NCI-H510A treated with DMSO at 0.1 percent for 48 hours (cell line): Measurements from ENCODE around the gene FUZ.
A peak's percentile ranks its signal among the peaks of the same experiment; 100 is the strongest.

Experiments used
- DNase-seq: peaks from one replicate; lab custom pipeline; 2025; lab: John Stamatoyannopoulos, UW

FUZ gene, protein sequence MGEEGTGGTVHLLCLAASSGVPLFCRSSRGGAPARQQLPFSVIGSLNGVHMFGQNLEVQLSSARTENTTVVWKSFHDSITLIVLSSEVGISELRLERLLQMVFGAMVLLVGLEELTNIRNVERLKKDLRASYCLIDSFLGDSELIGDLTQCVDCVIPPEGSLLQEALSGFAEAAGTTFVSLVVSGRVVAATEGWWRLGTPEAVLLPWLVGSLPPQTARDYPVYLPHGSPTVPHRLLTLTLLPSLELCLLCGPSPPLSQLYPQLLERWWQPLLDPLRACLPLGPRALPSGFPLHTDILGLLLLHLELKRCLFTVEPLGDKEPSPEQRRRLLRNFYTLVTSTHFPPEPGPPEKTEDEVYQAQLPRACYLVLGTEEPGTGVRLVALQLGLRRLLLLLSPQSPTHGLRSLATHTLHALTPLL

DNA sequence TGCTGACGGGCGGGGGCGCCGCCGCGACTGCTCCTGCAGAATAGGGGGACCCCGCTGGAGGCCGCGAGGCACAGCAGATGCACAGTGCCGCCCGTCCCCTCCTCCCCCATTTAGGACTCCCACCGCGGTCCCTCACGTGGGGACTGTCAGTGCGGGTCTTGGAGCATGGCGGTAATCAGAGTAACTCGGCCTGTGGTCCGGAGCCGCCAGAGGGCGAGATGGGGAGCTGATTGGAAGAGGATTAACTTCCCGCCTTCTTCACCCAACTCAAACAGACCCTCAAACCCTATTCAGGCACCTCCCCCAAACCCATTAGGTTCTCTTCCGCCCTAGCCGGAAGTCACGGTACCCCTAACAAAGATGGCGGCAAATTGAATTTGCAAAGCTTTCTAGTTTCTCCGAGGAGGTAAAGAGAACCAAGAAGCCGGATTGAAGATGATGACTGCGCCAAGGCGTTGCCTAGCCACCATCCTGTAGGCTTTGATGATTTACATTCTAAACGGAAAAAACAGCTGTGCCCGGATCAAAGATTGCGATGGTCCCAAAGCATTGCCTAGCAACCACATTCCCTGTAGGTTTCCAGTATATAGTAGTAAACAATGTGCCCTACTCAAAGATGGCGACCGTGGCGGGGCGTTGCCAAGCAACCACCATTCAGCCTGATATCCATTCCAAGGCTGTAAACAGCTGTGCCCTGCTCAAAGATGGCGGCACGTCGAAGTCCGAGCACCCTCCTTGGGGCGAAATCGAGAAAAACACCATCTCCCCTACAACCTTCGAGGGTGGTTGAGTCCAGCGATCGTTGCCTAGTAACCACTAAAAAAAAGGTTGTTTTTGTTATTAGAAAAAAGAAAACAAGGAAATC is at the start of gene FUZ:
TSS of gene FUZ (minus strand) at position 296 of the 865 bp plus-strand sequence. CDS start at position 110, 186 bp downstream.
- DNase-seq = peak; percentile 98

DNA sequence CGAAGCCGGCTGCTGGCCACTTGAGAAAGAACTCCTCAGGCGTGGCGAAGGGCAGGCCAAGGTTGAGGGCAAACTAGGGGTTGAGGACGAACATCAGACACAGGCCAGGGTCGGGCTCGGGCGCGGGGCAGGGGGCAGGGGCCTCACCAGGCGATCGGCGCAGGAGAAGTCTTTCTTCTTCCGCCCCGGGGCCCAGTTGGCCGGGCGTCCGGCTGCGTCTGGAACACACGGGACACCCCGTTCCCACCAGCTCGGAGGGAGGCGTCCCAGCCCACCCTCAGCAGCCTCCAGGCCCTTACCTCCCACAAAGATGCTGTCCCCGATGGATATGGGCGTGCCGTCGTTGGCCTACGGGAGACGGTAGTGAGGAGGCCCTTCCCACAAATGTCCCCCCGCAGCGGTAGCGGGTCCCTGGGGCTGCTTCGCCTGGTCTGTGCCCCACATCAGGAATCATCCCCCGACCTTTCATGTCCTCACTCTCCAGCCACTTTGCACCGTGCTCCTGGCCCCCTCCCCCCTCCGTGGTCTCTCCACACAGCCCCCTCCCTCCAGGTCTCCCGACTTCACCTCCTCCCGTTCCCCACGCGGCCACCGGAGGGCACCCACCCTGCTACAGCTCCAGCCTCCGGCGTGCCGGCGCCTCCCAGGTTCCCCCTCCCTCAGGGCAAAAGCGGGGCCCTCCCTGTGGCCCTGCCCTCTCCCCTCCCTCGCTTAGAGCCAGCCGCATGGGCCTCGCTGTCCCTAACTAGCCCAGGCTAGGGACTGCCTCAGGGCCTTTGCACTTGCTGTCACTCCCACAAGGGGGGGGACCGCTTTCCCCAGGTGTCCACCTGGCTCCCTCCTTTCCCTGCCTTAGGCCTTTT is 49.5 kb upstream of the FUZ start:
- peak; percentile 18 for DNase-seq

DNA sequence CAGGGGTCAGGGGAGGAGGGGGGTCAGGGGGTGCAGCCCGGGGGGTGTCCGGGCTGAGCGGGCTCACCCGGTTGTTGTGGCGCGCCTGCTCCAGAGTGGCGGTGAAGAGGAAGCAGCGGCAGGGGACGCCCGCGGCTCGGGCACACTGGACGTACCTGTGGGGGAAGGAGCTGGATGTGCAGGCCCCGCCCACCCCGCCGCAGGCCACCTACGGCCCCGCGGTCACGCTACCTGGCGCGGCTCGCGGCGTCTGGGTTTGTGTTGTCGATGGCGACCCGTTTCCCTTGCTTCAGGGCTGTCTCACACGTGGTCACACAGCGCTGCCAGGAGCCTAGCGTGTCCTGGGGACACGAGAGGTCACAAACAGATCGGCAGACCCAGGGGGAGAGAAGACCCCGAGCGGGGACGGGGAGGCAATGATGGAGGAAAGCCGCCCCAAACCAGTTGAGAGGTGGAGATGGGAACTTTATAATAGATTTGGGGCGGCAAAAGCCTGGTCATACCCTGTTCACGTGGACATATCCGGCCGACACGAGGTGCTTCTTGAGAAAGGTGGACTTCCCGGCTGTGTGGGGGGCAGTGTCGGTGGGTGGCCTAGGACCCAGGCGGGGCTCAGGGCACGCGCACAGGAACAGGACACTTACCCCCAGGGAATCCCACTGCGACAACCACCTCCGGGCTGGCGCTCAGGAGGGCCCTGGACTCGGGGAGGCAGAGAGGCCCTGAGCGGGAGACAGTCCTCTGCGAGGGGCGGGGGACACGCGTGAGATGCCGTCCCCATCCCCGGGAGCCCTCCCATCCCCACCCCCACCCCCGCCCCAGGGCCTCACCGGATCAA is 48.7 kb upstream of the FUZ start:
- DNase-seq = no peak

DNA sequence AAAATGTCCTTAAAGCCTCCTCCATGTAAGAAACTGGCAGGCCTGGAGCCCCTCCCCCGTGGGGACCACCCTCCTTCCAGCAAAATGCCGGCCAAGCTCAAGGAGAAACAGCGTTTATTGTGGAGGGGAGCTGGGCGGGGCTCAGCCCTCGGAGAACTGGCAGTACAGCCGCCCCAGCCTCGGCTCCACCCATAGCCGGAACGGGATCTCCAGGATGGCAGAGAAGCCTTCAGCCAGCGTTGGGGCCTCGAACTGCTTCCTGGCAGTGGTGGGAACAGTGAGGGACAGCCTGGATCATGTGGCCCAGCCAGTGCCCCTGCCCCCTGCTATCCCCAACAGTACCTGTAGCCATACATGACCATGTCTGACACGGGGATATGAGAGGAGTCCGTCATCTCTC is 48.0 kb upstream of the FUZ start:
- no peak for DNase-seq

DNA sequence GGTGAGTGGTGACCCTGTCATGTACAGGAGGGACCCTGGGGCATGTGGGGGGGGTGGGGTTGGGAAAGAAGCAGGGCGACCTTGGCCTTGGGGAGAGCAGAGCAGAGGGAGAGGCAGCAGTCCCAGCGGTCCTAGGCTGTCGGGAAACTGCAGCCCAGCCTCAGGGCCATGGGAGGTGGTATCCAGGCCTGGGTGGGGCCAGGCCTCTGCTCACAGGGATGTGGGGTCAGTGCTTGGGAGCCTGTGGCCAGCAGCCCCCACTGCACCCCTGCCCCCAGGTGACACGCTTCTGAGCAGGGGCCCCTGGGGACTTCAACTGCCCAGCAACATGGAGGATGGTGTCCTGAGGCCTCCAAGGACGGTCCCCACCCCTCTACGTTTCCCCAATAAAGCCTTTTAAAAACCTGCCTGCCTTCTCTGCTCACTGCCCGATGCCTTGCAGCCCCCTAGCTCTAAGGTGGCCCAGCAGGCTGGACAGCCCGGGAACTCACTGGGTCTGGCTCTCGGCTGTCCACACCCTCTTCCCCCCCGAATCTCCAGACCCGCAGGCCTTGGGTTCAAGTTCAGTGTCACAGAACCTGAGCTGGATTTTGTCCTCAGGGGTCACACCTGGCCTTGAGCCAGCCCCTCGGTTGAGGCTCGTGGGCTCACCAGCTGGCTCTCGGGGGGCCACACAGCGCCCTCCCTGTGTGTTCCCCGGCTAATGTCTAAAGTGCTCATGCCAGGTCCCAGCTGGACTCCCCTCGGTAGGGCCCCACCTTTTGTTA is 47.4 kb upstream of the FUZ start:
- DNase-seq = no peak

DNA sequence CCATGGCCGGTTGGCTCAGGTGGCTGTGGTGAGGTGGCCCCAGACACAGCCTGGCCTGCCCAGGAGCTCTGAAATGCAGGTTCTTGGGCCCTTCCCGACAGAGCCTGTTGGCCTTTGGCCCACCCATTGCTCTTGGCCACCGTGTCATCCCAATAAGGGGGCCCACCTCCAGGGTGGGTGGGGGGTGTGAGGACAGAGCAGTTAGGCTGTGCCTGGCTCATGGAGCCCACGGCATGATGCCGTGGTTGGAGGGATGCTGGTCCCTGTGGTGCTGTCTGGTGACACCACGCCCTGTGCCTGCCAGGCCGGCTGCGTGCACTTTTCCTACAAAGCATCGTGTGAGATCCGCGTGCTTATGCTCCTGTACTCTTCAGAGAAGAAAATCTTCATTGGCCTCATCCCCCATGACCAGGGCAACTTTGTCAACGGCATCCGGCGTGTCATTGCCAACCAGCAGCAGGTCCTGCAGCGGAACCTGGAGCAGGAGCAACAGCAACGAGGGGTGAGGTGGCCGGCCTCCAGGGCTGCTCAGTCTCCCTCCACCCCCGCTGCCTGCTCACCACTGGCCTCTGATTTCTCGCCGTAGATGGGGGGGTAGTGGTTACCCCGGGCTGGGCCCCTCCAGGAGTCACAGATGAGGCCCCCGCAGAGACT is 46.7 kb upstream of the FUZ start:
- no peak for DNase-seq

DNA sequence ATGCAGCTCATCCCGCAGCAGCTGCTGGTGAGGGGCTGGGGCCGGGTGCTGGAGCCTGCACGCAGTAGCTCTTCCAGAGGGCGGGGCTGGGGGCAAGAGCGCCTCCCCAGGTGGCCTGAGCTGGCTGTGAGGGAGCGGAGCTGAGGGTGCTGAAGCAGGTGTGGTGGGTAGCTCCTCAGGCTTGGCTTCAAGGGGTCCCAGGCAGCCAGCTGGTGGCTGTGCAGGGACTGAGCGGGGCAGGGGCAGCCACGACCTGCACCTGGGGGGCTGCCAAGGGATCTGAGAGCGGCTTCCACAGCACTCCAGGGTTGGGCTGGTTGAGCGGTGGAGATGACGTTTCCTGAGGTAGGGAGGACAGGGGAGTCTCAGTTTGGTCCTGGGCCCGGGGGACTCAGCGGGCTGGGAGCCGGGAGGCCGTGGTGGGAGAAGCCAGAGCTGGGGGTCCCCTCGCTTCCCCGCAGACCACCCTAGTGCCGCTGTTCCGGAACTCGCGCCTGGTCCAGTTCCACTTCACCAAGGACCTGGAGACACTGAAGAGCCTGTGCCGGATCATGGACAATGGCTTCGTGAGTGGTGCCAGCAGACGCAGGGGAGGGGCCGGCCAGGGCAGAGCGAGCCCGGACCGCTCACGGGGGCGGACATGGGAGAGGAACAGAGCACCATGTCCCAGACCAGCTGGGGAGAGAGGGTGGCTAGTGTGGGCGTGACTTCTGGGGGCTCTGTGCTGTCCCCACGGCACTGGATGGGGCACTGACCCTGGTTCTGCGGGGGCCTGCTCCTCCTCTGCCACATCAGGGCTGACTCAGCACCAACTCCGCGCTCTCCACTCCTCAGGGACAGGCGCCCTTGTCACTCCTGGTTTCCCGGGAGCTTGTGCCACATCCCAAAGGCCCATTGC is 45.2 kb upstream of the FUZ start:
- no peak for DNase-seq

DNA sequence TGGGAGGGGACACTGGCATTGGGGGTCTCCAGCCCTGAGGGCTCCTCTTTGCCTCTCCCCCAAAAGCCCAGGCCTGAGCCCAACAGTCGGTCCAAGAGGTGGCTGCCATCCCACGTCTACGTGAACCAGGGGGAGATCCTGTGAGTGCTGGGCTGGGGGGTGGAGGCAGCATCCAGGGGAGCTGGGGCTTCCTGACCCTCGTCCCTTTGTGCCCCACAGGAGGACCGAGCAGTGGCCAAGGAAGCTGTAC is 44.7 kb upstream of the FUZ start:
- no peak for DNase-seq

DNA sequence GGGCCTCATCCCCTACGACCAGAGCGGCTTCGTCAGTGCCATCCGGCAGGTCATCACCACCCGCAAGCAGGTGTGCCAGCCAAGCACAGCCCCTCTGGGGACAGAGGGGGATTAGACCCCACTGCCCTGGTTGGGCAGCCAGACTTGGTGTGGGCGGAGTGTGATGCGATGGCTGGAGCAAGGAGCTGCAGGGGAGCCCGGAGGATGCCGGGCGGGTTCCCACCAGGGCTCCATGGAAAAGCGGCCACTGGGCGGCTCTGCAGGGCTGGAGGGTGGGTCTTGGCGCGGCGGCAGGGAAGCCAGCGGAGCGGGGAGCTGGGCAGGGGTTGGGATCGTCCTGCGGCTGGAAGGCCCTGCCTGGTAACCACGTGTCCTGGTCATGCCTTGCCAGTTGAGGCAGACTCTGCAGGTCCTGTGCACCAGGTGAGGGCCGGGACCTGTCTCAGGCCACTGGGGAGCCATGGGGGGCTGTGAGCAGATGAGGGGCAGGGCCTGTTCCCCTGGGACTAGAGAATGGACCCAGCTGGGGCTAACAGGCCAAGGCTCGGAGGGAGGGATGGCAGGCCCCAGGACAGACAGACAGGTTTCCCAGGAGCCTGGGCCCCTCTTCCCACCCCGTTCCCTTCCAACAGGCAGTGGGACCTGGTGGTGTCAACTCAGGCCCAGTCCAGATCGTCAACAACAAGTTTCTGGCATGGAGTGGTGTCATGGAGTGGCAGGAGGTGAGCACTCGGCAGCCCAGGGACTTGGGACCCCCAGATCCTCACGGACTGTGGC is 44.2 kb upstream of the FUZ start:
- no peak for DNase-seq

DNA sequence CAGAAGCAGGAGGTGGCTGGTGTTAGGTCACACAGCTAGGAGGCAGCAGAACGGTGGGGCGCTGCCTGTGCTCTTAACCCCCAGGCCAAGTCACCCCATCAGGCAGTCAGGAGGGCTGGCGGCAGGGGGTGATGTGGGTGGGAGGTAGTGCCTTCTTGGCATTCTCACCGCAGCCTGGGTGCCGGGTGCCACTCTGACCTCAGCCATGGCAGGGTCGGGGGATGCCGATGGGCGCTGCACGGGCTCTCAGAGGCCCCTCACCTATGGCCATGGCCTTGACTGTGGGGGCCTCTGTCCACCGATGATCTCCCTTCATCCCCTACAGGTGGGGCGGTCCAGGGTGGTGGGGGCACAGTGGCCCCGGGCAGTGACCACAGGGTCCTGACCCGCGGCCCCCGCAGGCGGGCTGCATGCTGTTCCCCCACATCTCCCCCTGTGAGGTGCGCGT is 43.5 kb upstream of the FUZ start:
- no peak for DNase-seq

DNA sequence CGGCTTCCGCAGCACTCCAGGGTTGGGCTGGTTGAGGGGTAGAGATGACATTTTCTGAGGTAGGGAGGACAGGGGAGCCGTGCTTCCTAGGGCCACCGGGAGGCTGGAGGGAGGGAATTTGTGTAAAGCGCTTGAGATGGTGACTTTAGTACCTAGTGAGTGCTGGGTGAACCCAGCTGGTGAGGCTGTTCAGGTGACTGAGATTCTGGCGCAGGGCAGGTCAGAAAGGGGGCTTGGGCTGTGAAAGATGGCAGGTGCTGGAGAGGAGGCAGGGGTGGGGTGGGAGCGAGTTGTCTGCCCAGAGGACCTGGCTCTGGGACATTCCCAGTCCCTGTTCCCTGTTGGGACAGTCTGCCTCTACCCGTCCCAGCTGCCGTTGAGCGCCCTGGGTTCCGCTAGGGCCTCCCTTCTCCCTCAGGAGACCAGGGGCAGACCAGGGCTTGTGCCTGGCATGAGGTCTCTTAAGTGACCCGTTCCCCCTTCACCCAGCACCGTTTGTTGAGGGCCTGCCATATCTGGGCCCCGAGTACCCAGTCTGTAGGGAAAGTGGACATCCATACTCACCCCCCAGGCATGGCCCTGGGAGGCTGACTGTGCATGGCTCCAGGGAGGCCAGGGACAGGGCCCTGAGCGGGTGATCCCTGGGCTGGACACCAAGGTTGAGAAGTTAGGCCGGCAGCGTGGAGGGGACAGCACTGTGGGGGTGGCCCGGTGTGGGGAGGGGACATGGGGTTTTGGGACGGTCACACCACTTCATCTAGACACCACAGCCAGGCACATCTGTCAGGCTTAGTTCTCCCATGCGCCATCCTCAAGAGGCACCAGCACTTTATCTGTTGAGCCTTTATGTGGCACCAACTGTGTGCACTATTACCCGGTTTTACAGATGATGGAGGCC is 42.8 kb upstream of the FUZ start:
- no peak for DNase-seq

DNA sequence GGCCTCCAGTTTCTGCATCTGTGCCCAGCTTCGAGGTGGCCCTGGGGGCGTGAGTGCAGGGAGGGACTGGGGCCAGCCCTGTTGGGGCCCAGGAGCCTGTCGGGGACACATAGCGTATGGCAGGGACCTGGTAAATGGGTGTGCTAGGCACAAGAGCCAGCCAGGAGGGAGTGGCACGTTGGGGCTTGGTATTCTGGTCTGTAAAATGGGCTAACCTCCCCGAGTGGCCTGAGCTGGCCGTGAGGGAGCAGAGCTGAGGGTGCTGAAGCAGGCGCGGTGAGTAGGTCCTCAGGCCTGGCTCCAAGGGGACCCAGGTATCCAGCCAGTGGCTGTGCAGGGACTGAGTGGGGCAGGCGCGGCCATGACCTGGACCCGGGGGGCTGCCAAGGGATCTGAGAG is 42.2 kb upstream of the FUZ start:
- no peak for DNase-seq

DNA sequence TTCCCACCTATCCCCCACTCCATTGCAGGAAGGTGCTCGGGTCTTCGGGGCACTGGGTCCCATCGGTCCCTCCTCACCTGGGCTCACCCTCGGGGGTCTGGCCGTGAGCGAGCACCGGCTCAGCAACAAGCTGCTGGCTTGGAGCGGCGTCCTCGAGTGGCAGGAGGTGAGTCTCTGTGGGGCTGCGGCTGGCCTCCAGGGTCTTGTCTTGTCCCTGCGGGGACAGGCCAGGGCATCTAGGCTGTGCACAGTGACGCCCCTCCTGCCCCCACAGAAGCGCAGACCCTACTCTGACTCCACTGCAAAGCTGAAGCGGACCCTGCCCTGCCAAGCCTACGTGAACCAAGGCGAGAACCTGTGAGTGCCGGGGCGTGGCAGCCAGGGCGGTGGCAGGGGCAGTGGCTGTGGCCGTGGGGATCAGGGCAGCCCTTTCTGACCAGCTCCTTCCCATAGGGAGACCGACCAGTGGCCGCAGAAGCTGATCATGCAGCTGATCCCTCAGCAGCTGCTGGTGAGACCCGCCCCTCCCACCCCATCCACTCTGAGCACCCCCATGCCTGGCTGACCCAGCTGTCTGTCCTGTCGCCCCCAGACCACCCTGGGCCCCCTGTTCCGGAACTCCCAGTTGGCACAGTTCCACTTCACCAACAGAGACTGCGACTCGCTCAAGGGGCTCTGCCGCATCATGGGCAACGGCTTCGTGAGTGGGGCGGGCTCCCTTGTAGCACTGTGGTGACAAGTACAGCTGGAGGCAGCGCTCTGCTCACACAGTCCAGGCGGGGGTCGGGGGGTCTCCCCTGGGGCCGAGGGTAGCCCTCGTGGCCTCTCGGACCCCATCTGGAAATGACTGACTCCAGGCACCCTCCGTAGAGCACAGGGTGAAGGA is 41.5 kb upstream of the FUZ start:
- DNase-seq = no peak

DNA sequence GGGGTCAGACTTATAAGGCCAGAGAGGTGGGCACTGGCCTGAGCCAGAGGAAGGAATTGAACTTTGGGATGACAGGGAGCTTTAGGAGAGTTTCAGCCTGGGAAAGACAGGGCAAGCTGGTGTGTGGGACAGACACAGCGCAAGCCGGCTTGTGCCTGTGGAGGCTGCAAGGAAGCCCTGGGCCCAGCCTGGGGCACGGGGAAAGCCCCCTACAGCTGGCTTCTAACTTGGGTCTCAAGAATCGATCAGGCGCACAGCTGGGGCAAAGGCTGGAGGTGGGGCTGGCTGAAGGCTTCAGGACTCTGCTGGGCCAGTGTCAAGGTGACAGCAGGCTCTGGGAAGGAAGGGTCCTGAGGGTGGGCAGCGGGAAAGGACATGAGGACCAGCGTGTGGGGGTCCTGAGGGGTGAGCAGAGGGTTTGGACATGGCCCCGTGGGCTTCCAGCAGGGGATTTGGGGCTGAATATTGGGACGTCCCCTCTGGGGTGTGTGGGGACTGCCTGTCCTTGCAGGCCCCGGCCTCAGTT is 40.8 kb upstream of the FUZ start:
- DNase-seq = no peak

DNA sequence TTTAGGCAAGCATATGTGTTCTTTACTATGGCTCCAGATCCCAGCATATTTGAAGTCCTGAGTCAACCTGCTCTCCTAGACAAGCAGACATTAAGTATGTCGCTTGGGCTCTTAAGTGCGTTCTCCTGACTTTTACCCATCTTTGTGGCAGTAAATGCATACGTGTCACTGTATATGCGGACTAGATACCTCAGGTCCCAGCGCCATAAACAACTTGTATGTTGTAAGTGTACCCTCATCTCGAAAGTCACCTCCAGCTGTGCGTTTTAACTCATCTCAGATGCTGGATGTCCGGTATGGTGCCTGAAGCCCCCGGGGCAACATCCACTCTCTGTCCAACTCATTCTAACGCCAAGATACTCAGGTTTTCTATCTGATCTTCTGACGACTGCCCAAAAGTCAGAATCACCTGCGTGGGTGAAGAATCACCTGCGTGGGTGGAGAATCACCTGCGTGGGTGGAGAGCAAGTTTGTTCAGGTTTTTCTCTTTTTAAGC is 39.6 kb upstream of the FUZ start:
- DNase-seq = no peak
